Measurements from ENCODE around the gene NAV2. TPM values are rescaled to one million over a fixed set of nuclear protein-coding genes. Genes with fewer than 3 reads are reported as not detected.

NAV2 gene
- total and polyA plus RNA-seq, 7 donors: 1.2 to 62.6 (median 22.1) TPM

DNA sequence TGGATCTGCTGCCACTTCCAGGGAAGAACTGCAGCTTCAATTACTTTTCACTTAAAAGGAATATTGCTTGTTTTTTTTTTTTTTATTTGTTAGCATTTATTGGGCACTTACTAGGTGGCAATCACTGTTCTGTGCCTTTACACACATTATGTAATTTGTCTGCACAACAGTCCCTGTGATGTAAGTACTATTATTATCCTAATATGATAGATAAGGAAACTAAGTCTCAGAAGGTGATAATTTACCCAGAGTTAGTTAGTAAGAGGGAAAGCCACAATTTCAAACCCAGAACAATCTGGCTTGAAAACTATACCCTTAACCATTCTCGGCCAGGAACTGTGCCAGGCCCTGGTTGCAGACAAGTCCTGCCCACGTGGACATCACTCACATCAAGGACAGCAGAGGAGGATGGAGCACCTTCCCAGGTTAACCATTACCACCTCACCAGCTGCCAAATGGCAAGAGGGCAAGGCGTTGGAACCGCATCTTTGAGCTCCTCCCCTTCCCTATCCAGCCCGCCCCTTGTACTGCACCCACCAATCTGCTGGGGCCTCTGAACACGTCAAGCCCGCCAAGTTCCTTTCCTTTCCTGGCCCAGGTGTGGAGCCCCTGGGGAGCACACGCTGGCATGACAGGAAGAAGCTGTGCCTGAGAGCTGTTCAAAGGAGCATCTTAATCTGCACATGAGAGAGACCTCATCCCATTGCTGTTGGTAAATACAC is 78.4 kb downstream of the NAV2 start:
- Histone ChIP-seq H3K36me3 (no peaks in the 10 kb centered on the region), H3K27me3 (no peaks in the 10 kb centered on the region), H3K9me3 (no peaks in the 10 kb centered on the region), H3K27ac (peak overlapping the region in 1 of 4 donors; percentile 60), H3K4me1 (peaks cover 0 to 66% (median 59%) of the 10 kb centered on the region in 4 donors), H3K4me3 (no peak overlapping the region)
- 14 to 60% methylated on average over 8 of the region's 8 CpGs for WGBS, 2 donors
- TF ChIP-seq POLR2A (IDR thresholded peaks at IDR 0.05) (no peak), POLR2AphosphoS5 (IDR thresholded peaks at IDR 0.05) (no peak), EP300 (IDR thresholded peaks at IDR 0.05) (no peak)
- TF ChIP-seq, protein P1, sequence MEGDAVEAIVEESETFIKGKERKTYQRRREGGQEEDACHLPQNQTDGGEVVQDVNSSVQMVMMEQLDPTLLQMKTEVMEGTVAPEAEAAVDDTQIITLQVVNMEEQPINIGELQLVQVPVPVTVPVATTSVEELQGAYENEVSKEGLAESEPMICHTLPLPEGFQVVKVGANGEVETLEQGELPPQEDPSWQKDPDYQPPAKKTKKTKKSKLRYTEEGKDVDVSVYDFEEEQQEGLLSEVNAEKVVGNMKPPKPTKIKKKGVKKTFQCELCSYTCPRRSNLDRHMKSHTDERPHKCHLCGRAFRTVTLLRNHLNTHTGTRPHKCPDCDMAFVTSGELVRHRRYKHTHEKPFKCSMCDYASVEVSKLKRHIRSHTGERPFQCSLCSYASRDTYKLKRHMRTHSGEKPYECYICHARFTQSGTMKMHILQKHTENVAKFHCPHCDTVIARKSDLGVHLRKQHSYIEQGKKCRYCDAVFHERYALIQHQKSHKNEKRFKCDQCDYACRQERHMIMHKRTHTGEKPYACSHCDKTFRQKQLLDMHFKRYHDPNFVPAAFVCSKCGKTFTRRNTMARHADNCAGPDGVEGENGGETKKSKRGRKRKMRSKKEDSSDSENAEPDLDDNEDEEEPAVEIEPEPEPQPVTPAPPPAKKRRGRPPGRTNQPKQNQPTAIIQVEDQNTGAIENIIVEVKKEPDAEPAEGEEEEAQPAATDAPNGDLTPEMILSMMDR (IDR thresholded peaks at IDR 0.05): no peak
- intact Hi-C loops (cut with DNase I): no loop called here
- no peak for DNase-seq

DNA sequence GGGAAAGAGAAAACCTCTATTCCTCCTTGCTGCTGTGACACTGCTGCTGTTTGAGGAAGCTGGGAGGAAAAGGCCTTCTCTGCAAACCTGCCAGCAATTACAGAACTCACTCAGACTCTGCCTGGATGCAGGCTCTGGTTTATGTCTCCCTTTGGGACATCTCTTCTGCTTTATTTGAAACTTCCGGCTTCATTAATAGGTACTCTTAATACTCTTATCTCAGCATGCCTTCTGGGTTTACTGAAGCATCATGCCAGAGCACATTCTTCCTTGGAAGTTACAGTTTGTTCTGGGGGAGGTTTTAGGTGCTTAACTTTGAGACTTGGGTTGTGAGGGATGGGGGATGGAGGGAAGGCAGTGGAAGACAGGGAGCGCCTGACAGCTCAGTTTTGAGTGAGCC is 79.9 kb downstream of the NAV2 start:
- DNase-seq: no peak

DNA sequence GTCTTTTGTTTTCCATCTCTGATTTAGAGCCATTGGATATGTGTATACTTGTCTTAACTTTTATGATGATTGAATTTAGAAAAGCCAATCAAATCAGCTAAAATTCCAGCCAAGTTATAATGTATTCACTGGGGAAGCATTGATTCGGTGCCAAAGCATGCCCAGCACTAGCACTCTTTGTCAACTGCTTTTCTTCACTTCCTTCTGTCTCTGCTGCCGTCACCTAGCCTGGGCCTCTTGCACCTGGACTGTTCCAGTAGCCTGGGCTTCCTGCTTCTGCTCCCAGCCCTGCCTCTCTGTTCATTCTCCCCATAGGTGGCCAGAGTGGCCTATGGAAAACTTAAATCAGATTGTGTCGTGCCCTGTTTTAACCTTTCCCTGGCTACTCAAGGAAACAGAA is 80.7 kb downstream of the NAV2 start:
- H3K4me1 ChIP-seq: peaks cover 0 to 83% (median 75%) of the 10 kb centered on the region in 4 donors
- no peaks in the 10 kb centered on the region for H3K27me3 ChIP-seq
- WGBS, 2 donors: 15 to 58% methylated on average over 3 of the region's 3 CpGs
- no peak overlapping the region for H3K4me3 ChIP-seq
- intact Hi-C loops (cut with DNase I): no loop called here
- H3K27ac ChIP-seq: peak overlapping the region in 1 of 4 donors; percentile 10
- no peaks in the 10 kb centered on the region for H3K9me3 ChIP-seq
- no peak for TF ChIP-seq POLR2A (IDR thresholded peaks at IDR 0.05)
- no peak for TF ChIP-seq EP300 (IDR thresholded peaks at IDR 0.05)
- no peak for TF ChIP-seq POLR2AphosphoS5 (IDR thresholded peaks at IDR 0.05)
- TF ChIP-seq, protein P1 (IDR thresholded peaks at IDR 0.05): no peak
- no peak for DNase-seq
- no peaks in the 10 kb centered on the region for H3K36me3 ChIP-seq

More for the DNA sequence above, 79.9 kb downstream of the NAV2 start:
- Histone ChIP-seq H3K36me3 (no peaks in the 10 kb centered on the region), H3K4me1 (peaks cover 0 to 79% (median 72%) of the 10 kb centered on the region in 4 donors), H3K27me3 (no peaks in the 10 kb centered on the region), H3K4me3 (no peak overlapping the region), H3K27ac (peak overlapping the region in 2 of 4 donors; percentile 25 to 60), H3K9me3 (no peaks in the 10 kb centered on the region)
- WGBS, 2 donors: 59 to 72% methylated on average over 2 of the region's 2 CpGs
- TF ChIP-seq EP300 (IDR thresholded peaks at IDR 0.05) (no peak), POLR2A (IDR thresholded peaks at IDR 0.05) (no peak), POLR2AphosphoS5 (IDR thresholded peaks at IDR 0.05) (peak in 2 of 4 donors; percentile 44 to 46)
- TF ChIP-seq, protein P1 (IDR thresholded peaks at IDR 0.05): no peak
- intact Hi-C loops (cut with DNase I): no loop called here

DNA sequence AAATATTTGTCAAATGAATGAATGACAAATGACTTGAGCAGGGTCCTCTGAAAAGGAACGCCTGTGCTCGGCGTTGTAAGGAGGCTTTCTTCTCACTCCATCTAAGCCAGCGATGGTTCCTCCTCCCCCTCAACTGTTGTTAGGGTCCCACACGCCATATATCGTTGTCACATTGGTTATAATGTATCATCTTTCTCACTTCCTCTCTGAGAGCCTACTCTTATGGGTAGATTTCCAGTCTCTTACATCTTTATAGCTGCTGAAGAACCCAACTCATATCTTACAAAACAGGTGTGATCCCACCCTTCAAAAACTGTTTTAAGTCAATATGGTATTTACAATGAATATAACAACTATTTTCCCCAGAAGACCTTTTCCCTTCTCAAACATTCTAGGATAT is 81.5 kb downstream of the NAV2 start:
- Histone ChIP-seq H3K36me3 (no peaks in the 10 kb centered on the region), H3K4me1 (peaks cover 0 to 83% (median 73%) of the 10 kb centered on the region in 4 donors), H3K4me3 (no peak overlapping the region), H3K27me3 (no peaks in the 10 kb centered on the region), H3K9me3 (no peaks in the 10 kb centered on the region), H3K27ac (no peak overlapping the region)
- no peak for DNase-seq
- intact Hi-C loops (cut with DNase I): no loop called here
- TF ChIP-seq POLR2AphosphoS5 (IDR thresholded peaks at IDR 0.05) (no peak), EP300 (IDR thresholded peaks at IDR 0.05) (no peak), POLR2A (IDR thresholded peaks at IDR 0.05) (no peak)
- TF ChIP-seq, protein P1 (IDR thresholded peaks at IDR 0.05): no peak
- whole genome bisulfite sequencing, 2 donors: 92 to 93% methylated on average over 6 of the region's 6 CpGs
